CD4-positive, alpha-beta T cell treated with Interleukin-6 for 4 hours (primary cell): Measurements from ENCODE around the gene GPR152.
"Not testable (repeated sequence)": the region's sequence is repeated elsewhere in the genome, so short reads cannot be mapped to it uniquely, and the experiment has no call there.

Source experiments
- DNase-seq: peaks from one replicate; pipeline ENCODE4 v3.0.0-alpha.2; 2020; ENCODE audit warnings: mixed read lengths

The GPR152 gene

DNA sequence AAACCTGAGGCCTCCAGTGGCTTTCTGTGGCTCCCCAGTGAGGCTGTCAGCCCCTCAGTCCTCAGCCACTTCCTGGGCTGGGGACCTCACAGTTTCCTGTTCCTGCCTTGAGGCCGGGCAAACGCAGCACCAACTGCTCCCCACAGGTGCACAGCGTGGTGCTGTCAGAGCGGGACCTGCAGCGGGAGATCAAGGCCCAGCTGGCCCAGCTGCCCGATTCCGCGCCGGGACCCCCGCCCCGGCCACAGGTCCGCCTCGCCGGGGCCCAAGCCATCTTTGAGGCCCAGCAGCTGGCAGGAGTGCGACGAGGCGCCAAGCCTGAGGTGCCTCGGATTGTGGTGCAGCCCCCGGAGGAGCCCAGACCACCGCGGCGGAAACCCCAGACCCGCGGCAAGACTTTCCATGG is 43.3 kb downstream of the GPR152 start:
- peak; percentile 85 for DNase-seq

DNA sequence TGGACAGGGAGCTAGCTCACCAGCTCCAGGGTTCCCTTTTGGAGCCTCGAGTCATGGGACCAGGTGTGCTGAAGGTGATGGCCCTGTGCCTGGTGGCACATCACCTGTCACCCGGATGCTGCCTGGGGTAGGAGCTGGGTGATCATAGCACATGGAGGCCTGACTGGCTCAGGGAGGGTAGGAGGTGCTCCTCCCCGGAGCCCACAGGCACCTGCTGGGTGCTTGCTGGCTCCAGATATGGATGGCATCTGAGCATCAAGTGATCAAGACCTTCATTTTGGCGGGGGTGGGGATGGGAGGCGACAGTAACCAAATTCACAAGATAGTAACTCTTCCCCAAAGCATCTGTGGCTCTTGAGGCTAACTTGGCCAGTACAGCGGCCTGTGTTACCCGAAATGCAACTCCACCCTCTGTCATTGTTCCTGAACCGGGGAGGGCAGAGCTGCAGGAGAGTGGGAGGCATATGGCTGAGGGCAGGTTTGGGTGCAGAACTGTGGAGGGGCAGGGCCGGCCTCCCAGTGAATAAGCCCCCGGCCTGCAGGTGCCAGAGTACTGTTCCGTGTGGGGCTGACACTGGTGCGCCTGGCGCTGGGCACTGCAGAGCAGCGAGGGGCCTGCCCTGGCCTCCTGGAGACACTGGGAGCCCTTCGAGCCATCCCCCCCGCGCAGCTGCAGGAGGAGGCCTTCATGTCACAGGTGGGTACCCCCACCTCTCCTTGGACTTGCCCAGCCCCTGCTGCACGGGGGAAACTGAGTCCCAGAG is 43.9 kb downstream of the GPR152 start:
- DNase-seq, result peak; percentile 53

DNA sequence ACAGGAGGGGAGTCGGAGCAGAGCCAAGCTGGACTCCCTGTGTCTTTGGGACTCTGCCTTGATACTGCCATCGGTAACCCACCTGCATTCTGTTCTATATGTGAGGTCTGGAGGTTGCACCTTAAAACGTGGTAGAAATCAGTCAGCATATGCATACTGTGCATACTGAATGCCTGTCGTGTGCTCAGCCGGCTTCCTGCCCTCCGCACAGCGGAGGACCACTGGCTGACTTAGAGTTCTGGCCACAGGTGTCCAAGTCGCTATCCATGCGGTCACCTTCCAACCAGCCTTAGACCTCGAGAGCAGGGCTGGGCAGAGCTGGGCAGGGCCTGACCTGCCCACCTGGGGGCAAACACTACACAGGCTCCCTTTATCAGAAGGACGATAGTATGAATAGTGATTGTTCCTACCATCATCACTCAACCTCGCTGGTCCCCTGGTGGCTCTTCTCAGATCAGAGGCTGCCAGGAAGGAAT is 44.8 kb downstream of the GPR152 start:
- no peak for DNase-seq

DNA sequence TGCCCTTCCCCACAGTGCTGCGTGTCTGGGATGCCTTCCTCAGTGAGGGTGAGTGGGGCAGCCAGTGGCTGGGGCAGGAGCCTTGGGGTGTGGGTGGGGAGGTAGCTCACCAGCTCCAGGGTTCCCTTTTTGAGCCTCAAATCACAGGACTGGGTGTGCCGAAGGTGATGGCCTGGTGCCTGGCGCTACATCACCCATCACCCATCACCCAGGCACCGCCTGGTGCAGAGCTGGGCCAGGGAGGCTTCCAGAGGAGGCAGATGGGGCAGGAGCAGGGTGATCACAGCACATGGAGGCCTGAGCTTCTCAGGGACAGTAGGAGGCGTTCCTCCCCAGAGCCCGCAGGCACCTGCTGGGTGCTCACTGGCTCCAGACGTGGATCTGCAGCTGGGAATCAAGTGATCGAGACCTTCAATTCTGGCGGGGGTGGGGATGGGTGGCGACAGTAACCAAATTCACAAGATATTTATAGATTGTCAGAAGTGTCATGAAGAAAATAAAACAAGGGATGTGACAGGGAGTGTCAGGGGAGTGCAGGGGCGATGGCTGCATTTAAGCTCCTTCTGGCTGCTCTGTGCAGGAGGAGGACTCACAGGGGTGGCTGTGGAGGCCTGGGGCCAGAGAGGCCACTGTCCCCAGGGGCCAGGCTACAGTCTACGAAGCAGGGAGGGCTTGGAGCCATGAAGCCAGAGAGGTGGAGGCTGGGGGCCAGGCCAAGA is 45.4 kb downstream of the GPR152 start:
- peak; percentile 54 for DNase-seq

DNA sequence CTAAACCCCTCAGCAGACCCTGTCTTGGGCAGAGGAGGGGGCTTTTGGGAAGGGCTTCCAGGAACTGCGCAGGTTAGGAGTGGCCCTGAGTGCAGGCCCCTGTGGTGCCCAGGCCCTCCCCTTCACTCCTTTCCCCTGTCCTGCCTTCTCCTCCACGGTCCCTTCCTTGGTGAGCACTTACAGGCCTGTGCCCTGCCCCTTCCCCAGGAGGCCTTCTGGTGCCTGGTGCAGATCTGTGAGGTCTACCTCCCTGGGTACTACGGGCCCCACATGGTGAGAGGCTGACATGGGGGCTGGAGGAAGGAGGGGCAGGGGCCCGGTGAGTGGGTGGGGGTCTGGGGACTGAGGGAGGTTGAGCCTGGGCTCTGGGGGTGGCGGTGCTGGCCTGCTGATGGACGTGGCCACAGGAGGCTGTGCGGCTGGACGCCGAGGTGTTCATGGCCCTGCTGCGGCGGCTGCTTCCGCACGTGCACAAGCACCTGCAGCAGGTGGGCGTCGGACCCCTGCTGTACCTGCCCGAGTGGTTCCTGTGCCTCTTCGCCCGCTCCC is 46.0 kb downstream of the GPR152 start:
- no peak for DNase-seq

DNA sequence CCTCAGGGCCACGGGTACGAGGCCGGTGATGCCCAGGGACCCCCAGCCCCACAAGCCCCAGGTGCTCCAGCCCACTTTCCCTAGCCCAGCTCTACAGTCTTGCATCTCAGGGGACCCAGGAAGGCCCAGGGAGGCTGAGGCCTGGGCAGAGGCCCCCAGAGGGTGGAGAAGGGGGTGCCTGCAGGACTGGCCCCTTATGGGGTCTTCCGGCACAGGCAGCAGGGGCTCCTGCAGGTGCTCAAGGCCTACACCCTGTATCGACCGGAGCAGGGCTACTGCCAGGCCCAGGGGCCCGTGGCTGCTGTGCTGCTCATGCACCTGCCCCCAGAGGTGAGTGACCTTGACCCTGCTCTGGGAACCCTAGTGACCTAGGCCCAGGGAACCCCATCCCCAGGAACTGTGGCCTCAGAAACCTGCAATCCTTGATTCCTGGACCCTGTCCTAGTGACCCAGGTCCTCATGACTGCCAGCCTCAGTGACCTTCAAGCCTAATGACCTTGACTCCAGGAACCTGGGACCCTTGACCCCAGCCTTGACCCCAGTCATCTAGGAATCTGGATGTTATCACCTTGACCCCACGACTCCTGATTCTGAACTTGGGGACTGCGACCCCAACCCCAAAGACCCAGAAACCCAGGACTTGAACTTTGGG is 46.7 kb downstream of the GPR152 start:
- DNase-seq, result no peak

DNA sequence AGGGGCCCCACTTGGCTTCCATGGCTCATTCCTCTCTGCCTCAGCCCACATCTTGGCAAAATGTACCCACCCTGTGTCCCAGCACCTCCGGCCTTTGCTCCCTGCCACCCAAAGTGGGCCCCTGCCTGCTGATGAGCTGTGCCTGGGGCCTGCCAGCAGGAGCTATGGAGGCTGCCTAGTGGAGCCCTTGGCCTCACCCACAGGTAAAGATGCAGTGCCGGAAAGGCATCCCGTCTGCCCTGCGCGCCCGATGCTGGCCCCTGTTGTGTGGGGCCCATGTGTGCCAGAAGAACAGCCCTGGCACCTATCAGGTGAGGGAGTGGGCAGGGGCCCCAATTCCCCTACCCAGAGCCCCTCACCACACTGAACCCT is 47.3 kb downstream of the GPR152 start:
- peak; percentile 51 for DNase-seq

DNA sequence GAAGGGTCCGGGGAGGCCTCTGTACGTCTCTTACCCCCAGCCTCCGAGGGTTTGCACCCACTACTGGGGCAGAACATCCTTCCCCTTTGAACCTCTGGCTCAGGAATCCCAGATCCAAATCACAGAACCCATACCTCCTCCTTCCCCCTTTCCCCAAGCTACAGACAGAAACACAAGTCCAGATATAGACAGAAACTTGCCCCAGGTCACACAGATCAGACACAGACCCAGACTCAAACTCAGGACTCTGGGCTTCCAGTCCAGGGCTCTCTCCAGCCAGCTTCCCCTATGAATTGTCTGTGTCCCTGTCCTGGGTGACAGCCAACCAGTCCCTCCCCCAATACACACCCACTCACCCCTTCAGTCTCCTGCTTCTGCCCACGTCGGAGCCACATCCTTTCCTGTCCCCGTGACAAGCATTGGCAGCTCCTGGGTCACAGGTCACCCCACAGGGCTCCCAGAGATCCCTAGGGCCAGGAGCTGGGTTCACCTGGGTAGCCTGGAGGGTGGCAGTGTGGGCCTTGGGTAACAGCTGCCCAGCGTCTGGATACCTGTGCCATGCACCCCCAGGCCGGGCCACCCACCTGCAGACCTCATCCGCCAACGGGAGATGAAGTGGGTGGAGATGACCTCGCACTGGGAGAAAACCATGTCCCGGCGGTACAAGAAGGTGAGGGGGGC is 47.9 kb downstream of the GPR152 start:
- DNase-seq, result peak; percentile 76

DNA sequence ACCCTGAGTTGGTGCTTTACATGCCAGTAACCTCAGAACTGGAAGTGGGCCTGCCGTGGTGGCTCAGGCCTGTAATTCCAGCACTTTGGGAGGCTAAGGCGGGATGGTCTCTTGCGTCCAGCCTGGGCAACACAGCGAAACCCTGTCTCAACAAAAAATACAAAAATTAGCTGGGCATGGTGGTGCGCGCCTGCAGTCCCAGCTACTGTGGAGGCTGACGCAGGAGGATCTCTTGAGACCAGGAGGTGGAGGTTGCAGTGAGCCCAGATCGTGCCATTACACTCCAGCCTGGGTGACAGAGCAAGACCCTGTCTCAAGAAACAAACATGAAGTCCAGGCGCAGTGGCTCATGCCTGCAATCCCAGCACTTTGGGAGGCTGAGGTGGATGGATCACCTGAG is 49.4 kb downstream of the GPR152 start:
- DNase-seq, result not testable (repeated sequence)

DNA sequence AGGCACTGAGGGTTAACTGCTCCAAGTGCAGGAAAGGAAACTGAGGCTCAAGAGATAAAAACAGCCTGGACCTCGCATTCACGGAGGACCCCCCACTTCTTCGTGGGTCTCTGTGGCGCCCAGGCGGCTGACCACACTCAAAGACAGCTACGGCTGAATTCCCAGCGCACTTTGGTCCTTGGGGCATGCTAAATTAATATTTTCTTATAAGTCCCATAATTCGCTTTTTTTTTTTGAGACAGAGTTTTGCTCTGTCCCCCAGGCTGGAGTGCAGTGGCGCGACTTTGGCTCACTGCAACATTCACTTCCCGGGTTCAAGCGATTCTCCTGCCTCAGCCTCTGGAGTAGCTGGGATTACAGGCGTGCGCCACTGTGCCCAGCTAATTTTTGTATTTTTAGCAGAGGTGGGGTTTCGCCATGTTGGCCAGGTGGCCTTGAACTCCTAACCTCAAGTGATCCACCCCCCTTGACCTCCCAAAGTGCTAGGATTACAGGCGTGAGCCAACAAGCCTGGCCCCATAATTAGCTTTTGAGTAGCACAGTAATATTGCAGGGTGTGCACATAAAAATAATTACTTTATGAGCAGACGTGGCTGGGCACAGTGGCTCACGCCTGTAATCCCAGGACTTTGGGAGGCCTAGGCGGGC is 50.2 kb downstream of the GPR152 start:
- not testable (repeated sequence) for DNase-seq

DNA sequence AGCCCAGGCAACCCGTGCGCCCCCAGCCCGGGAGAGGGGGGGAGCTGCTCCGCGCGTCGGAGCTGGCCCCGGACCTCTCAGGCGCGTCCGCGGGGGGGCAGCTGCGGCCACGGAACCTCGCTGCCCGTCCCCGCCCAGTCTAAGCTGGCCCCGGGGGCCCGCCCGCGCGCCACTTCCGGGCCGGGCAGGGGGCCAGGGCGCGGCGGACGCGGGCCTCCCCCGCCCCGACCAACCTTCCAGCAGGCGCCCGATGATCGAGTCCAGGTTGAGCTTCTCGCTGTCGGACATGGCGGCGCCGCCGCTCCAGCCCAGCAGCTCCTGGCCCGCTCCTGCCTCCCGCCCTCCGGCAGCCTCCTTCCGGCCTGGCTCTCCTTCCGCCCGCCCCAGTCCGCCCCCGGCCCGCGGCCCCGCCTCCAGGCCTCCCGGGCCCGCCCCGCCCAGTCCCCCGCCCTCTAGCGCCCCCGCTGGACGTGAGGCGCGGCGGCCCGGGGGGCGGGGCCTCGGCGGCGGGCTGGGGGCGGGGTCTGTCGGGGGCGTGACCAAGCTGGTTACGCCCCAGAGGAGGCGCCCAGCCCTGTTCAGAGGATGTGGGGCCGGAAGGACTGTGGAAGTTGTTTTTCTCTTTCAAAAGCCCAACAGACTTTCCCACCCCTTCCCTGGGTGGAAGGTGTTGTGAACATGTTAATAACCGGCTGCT is 50.9 kb downstream of the GPR152 start, which contains the start of gene PPP1CA:
Gene PPP1CA (minus strand): TSS at position 364 of the 697 bp plus-strand sequence. CDS start 76 bp downstream, at position 288.
- DNase-seq, result peak; percentile 91
